SK-N-SH (cell line): Measurements from ENCODE around the gene ADD1. TPM values are rescaled to one million over a fixed set of nuclear protein-coding genes. Genes with fewer than 3 reads are reported as not detected.

ENCODE experiments used
- CTCF ChIA-PET: fragments of 300-600, 350-600 bp; formaldehyde crosslinking; extraction: SDS; loops from one replicate; lab custom pipeline; 2021; lab: Yijun Ruan, JAX
- POLR2A ChIA-PET: fragments of 350-600 bp; sonication (Branson Sonifier 250); formaldehyde crosslinking; extraction: SDS; loops from one replicate; lab custom pipeline; 2020; ENCODE audit warnings: antibody characterized with exemption, inconsistent platforms; lab: Yijun Ruan, JAX
- DNase-seq: peaks from one replicate; pipeline ENCODE4 v3.0.0; 2012
- H2AFZ ChIP-seq: fragments of 200-600 bp; sonication (generic); 2 replicates; pipeline ENCODE4 v1.8.1; 2016; ENCODE audit warnings: antibody characterized with exemption, mild to moderate bottlenecking, low read depth
- H3F3A ChIP-seq: fragments of 200-600 bp; sonication (generic); replicated peaks from 2 replicates; pipeline ENCODE3; 2016; ENCODE audit warnings: antibody characterized with exemption, mild to moderate bottlenecking; ENCODE audit not compliant: insufficient read depth
- H3K27ac ChIP-seq, 2 experiments: fragments of 200-500 bp in 1 of 2; fragments of 200-600 bp in 1 of 2; sonication (Bioruptor generic) in 1 of 2; sonication (generic), shearing (Covaris generic) in 1 of 2; 2 replicates each; pipeline versions ENCODE4 v1.5.1 to v1.6.1; 2014 to 2016; ENCODE audit warnings: low read depth in 2 of 2, inconsistent platforms in 1 of 2, low read length in 1 of 2, mild to moderate bottlenecking in 1 of 2, mixed read lengths in 1 of 2
- H3K27me3 ChIP-seq: fragments of 200-600 bp; sonication (generic), shearing (Covaris generic); 2 replicates; pipeline ENCODE4 v1.6.1; 2016; ENCODE audit warnings: mixed run types; ENCODE audit not compliant: insufficient read depth
- H3K36me3 ChIP-seq, 2 experiments: fragments of 200-500 bp in 1 of 2; fragments of 200-600 bp in 1 of 2; sonication (Bioruptor generic) in 1 of 2; sonication (generic) in 1 of 2; replicated peaks in 1 of 2; 2 replicates each; pipeline versions ENCODE3 to v1.5.1; 2014 to 2016; ENCODE audit warnings: low read length in 1 of 2, mild to moderate bottlenecking in 1 of 2; ENCODE audit not compliant: insufficient read depth in 2 of 2, control insufficient read depth in 1 of 2
- H3K4me1 ChIP-seq, 2 experiments: fragments of 200-500 bp in 1 of 2; fragments of 200-600 bp in 1 of 2; sonication (Bioruptor generic) in 1 of 2; sonication (generic), shearing (Covaris generic) in 1 of 2; 2 replicates each; pipeline versions ENCODE4 v1.5.1 to v1.6.1; 2014 to 2016; ENCODE audit warnings: low read depth in 1 of 2, low read length in 1 of 2, mixed run types in 1 of 2; ENCODE audit not compliant: insufficient read depth in 2 of 2, control insufficient read depth in 1 of 2
- H3K4me2 ChIP-seq: fragments of 200-600 bp; sonication (generic), shearing (Covaris generic); 2 replicates; pipeline ENCODE4 v1.6.1; 2017; ENCODE audit warnings: mixed run types
- H3K4me3 ChIP-seq, 2 experiments: fragments of 200-500 bp in 1 of 2; fragments of 200-600 bp in 1 of 2; sonication (Bioruptor generic) in 1 of 2; sonication (generic), shearing (Covaris generic) in 1 of 2; 2 replicates each; pipeline versions ENCODE4 v1.5.1 to v1.8.1; 2014 to 2016; ENCODE audit warnings: low read depth in 2 of 2, inconsistent platforms in 1 of 2, low read length in 1 of 2, mild to moderate bottlenecking in 1 of 2, mixed read lengths in 1 of 2, moderate library complexity in 1 of 2
- H3K79me2 ChIP-seq: fragments of 200-600 bp; sonication (generic); 2 replicates; pipeline ENCODE4 v1.8.1; 2017; ENCODE audit warnings: mild to moderate bottlenecking; ENCODE audit not compliant: insufficient read depth
- H3K9ac ChIP-seq: fragments of 200-600 bp; sonication (generic); 2 replicates; pipeline ENCODE4 v1.6.1; 2017; ENCODE audit warnings: mixed run types
- H3K9me2 ChIP-seq: fragments of 200-600 bp; sonication (generic); 2 replicates; pipeline ENCODE4 v1.6.1; 2017; ENCODE audit warnings: mixed run types
- H3K9me3 ChIP-seq: fragments of 200-600 bp; sonication (generic); 2 replicates; pipeline ENCODE4 v1.6.1; 2017; ENCODE audit warnings: mixed run types, mild to moderate bottlenecking, moderate library complexity
- H4K20me1 ChIP-seq: fragments of 200-600 bp; sonication (generic); 2 replicates; pipeline ENCODE4 v1.6.1; 2017; ENCODE audit warnings: mild to moderate bottlenecking, mixed run types; ENCODE audit not compliant: insufficient read depth
- CHD2 ChIP-seq: fragments of 150-350 bp; IDR thresholded peaks from 2 replicates; pipeline ENCODE4 v1.6.1; 2018; ENCODE audit warnings: low read length; ENCODE audit not compliant: partially characterized antibody
- EZH2phosphoT487 ChIP-seq: fragments of 200-600 bp; sonication (generic); IDR thresholded peaks from 2 replicates; pipeline ENCODE4 v1.6.1; 2017; ENCODE audit warnings: low read depth, mixed run types, mild to moderate bottlenecking, antibody characterized with exemption, moderate library complexity, borderline replicate concordance
- FOSL2 ChIP-seq: IDR thresholded peaks from 2 replicates; pipeline ENCODE4 v1.4.0; 2012; ENCODE audit warnings: low read depth, mild to moderate bottlenecking, moderate library complexity, borderline replicate concordance
- FOXJ3 ChIP-seq: sonication (generic); formaldehyde crosslinking; IDR thresholded peaks from 2 replicates; pipeline ENCODE4 v1.5.1; 2020; ENCODE audit warnings: mild to moderate bottlenecking, missing genetic modification reagents
- GATA2 ChIP-seq: sonication (generic); formaldehyde crosslinking; IDR thresholded peaks from 2 replicates; pipeline ENCODE4 v1.5.0; 2020; ENCODE audit warnings: mild to moderate bottlenecking, missing genetic modification reagents
- MAX ChIP-seq: IDR thresholded peaks from 2 replicates; pipeline ENCODE4 v1.4.0; 2012; ENCODE audit warnings: low read depth
- MXI1 ChIP-seq: IDR thresholded peaks from 2 replicates; pipeline ENCODE4 v1.6.1; 2012; ENCODE audit warnings: mild to moderate bottlenecking, low read depth, low read length, improper control_type of control experiment
- NRF1 ChIP-seq: IDR thresholded peaks from 2 replicates; pipeline ENCODE4 v1.6.1; 2012; ENCODE audit warnings: low read depth, mild to moderate bottlenecking, low read length
- PBX3 ChIP-seq: IDR thresholded peaks from 2 replicates; pipeline ENCODE4; 2012
- POLR2AphosphoS5 ChIP-seq: IDR thresholded peaks from 2 replicates; pipeline ENCODE4 v1.6.1; 2012; ENCODE audit warnings: low read depth, low read length
- RFX5 ChIP-seq: IDR thresholded peaks from 2 replicates; pipeline ENCODE4 v1.6.1; 2012; ENCODE audit warnings: mild to moderate bottlenecking, improper control_type of control experiment, low read length
- RXRA ChIP-seq: IDR thresholded peaks from 2 replicates; pipeline ENCODE4 v1.4.0; 2012; ENCODE audit warnings: low read depth, mild to moderate bottlenecking, borderline replicate concordance
- TAF1 ChIP-seq: IDR thresholded peaks from 2 replicates; pipeline ENCODE4 v1.6.1; 2012; ENCODE audit warnings: low read depth, mild to moderate bottlenecking, low read length, moderate library complexity, borderline replicate concordance
- TEAD4 ChIP-seq: IDR thresholded peaks from 2 replicates; pipeline ENCODE4 v1.4.0; 2012; ENCODE audit warnings: mild to moderate bottlenecking, borderline replicate concordance; ENCODE audit not compliant: insufficient read depth
- WGBS: methylation state at CpG from one replicate; pipeline ENCODE4 v1.1.6; 2017; ENCODE audit warnings: low lambda C conversion rate; 5-methylcytosine and 5-hydroxymethylcytosine counted together
- polyA plus RNA-seq, 3 experiments: library from polyadenylated mRNA; depleted of rRNA; stranded (reverse); fragments of >200 nt; gene quantifications; 2 replicates each; pipeline ENCODE4 v1.2.3, GENCODE V29; 2012

The ADD1 gene
- polyA plus RNA-seq, 1 of the 3 experiments (the other 2 are of a cell fraction) = 155 TPM

GRCh38 chr4:2968381-2968780 lies 124.7 kb downstream of the ADD1 start:
- POLR2A ChIA-PET = no interaction called here
- H3K27ac ChIP-seq = no peak overlapping the region
- H3K79me2 ChIP-seq = no peaks in the 10 kb centered on the region
- 87% methylated on average over 3 of the region's 3 CpGs for WGBS
- no peak overlapping the region for H2AFZ ChIP-seq
- H3K4me3 ChIP-seq = no peak overlapping the region
- H3K4me2 ChIP-seq = no peak overlapping the region
- H3K9me3 ChIP-seq = no peaks in the 10 kb centered on the region
- TF ChIP-seq TEAD4 (no peak), GATA2 (CRISPR knock-in tag) (no peak), FOXJ3 (no peak), MXI1 (no peak), TAF1 (no peak), POLR2AphosphoS5 (no peak), CHD2 (no peak), RXRA (no peak), MAX (no peak), RFX5 (no peak), NRF1 (no peak), EZH2phosphoT487 (no peak)
- DNase-seq = no peak
- H3K36me3 ChIP-seq = no peaks in the 10 kb centered on the region
- H3K4me1 ChIP-seq = peaks cover 0 to 4% of the 10 kb centered on the region in 2 experiments; a peak in 1 of 4 replicates
- no peaks in the 10 kb centered on the region for H3F3A ChIP-seq
- CTCF ChIA-PET = interaction anchor here (1.0 to 3.2 kb wide), 2 partner anchors 10 to 14 kb away, joined by 3 to 12 read pairs; no protein-coding TSS in a partner anchor
- H4K20me1 ChIP-seq = no peaks in the 10 kb centered on the region
- H3K9me2 ChIP-seq = no peaks in the 10 kb centered on the region
- no peak overlapping the region for H3K9ac ChIP-seq
- H3K27me3 ChIP-seq = no peaks in the 10 kb centered on the region

- ChIA-PET POLR2A (interaction anchor here (1.0 kb wide), 1 partner anchor 8 kb away, joined by 3 read pairs; the partner anchor contains the start of gene GRK4), CTCF (interaction anchor here (1.2 kb wide), 1 partner anchor 102 kb away, joined by 3 read pairs; no protein-coding TSS in a partner anchor)
- TF ChIP-seq NRF1 (no peak), PBX3 (no peak), EZH2phosphoT487 (no peak), FOSL2 (no peak)
- 97% methylated on average over 3 of the region's 3 CpGs for WGBS
- Histone ChIP-seq H3K9me2 (no peaks in the 10 kb centered on the region), H3K27me3 (no peaks in the 10 kb centered on the region), H2AFZ (no peak overlapping the region), H3K4me3 (no peak overlapping the region), H3K9ac (no peak overlapping the region), H3K9me3 (no peaks in the 10 kb centered on the region), H3F3A (no peaks in the 10 kb centered on the region), H3K79me2 (no peaks in the 10 kb centered on the region), H3K4me1 (no peaks in the 10 kb centered on the region), H3K36me3 (no peaks in the 10 kb centered on the region), H3K4me2 (no peak overlapping the region), H3K27ac (no peak overlapping the region), H4K20me1 (no peaks in the 10 kb centered on the region)
- no peak for DNase-seq
Measured at GRCh38 chr4:2971275-2971674, 127.6 kb downstream of the ADD1 start.
